ENCODE data around the gene MTUS2. TPM values are rescaled to one million over a fixed set of nuclear protein-coding genes. Genes with fewer than 3 reads are reported as not detected.
A peak's percentile ranks its signal among the peaks of the same experiment; 100 is the strongest.

MTUS2 gene
- total RNA-seq, 1 experiment from 2014 or later: 1.7 TPM

DNA sequence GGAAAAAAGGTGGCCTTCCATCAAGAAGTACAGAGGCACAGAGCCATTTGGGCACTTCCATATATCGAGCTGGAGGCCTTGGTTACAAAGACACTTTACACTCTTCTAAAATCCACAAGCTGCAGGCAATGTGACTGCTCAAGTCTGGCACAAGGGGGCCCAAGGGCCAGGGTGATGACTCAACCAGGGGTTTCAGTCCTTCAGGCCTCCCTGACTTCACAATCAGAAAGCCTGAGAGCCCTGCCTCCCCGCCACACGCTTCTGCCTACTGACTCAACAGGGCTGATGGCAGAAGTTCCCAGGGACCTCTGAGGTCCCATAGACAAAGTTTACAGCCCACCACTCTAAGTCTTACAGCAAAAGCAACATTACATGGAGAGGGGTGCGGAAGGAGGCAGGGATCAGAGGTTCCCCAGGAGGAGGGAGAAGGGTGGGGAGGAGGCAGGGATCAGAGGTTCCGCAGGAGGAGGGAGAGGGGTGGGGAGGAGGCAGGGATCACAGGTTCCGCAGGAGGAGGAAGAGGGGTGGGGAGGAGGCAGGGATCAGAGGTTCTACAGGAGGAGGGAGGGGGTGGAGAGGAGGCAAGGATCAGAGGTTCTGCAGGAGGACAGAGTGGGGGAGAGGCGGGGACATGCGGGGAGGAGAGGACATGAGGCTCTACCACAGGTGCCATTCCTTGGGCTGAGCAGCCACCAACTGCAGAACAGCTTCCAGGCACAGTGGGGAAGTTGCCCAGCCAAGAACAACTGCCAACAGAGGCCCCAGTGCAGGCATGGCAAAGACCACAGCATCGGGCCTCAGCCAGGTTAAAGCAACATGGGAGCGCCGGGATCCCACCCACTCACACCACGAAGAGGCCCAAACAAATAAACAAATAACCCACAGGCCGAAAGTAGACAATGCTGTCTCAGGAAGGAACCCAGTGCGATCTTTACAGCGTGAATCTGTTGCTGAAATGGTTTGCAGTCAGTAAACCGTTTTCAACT is 723.4 kb downstream of the MTUS2 start:
- H3K4me3 ChIP-seq (ENCODE audit: low read depth, low read length): no peak overlapping the region
- Mint-ChIP-seq H3K27me3 (ENCODE audit: insufficient read depth, unreplicated experiment) (no peaks in the 10 kb centered on the region), H3K4me1 (ENCODE audit: low read depth, unreplicated experiment) (peaks cover 6% of the 10 kb centered on the region), H3K27ac (ENCODE audit: unreplicated experiment) (no peak overlapping the region), H3K9me3 (ENCODE audit: unreplicated experiment) (no peaks in the 10 kb centered on the region), H3K36me3 (ENCODE audit: insufficient read depth, unreplicated experiment) (peaks cover 73% of the 10 kb centered on the region), H3K4me3 (ENCODE audit: unreplicated experiment) (no peak overlapping the region)
- no TSS peak for BruUV-seq (replicated peaks)
- TF ChIP-seq, protein P1, sequence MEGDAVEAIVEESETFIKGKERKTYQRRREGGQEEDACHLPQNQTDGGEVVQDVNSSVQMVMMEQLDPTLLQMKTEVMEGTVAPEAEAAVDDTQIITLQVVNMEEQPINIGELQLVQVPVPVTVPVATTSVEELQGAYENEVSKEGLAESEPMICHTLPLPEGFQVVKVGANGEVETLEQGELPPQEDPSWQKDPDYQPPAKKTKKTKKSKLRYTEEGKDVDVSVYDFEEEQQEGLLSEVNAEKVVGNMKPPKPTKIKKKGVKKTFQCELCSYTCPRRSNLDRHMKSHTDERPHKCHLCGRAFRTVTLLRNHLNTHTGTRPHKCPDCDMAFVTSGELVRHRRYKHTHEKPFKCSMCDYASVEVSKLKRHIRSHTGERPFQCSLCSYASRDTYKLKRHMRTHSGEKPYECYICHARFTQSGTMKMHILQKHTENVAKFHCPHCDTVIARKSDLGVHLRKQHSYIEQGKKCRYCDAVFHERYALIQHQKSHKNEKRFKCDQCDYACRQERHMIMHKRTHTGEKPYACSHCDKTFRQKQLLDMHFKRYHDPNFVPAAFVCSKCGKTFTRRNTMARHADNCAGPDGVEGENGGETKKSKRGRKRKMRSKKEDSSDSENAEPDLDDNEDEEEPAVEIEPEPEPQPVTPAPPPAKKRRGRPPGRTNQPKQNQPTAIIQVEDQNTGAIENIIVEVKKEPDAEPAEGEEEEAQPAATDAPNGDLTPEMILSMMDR (IDR thresholded peaks at IDR 0.05; ENCODE audit: insufficient read depth in 1 of 2, low read depth in 1 of 2, low read length in 1 of 2, severe bottlenecking in 1 of 2, unreplicated experiment in 1 of 2): peak in 1 of 2 experiments; percentile 12
- ChIA-PET CTCF (no interaction called here), POLR2A (no interaction called here)
- DNase-seq: peak in 1 of 2 experiments; percentile 14
- intact Hi-C loops (cut with micrococcal nuclease; ENCODE audit: unreplicated experiment): no loop called here
- no peaks in the 10 kb centered on the region for H3K4me1 ChIP-seq
- no peaks in the 10 kb centered on the region for H3K9me3 ChIP-seq
- H3K36me3 ChIP-seq (ENCODE audit: control insufficient read depth, insufficient read depth, low read length): no peaks in the 10 kb centered on the region
- H3K27me3 ChIP-seq (replicated peaks; ENCODE audit: control insufficient read depth, insufficient read depth, low read length): no peaks in the 10 kb centered on the region

DNA sequence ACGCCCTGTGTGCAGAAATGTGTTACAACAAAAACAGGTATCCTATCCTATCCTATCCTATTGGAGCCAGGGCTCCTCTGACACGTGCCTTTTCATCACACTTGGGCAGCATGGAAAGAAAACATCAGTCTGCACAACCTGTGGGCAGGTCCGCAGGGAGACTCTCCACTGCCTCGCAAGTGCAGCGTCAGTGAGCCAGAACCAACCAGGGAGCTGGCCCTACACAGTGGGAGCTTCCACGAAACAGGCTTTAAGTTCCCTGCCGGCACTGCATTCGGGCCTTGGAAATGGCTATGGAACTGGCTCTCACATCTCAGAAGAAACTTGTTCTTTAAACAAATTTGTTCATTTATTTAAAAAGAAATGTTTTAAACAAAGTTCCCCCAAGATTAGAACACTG is 725.8 kb downstream of the MTUS2 start:
- no peaks in the 10 kb centered on the region for H3K27me3 Mint-ChIP-seq (ENCODE audit: insufficient read depth, unreplicated experiment)
- H3K36me3 Mint-ChIP-seq (ENCODE audit: insufficient read depth, unreplicated experiment): peaks cover 84% of the 10 kb centered on the region

DNA sequence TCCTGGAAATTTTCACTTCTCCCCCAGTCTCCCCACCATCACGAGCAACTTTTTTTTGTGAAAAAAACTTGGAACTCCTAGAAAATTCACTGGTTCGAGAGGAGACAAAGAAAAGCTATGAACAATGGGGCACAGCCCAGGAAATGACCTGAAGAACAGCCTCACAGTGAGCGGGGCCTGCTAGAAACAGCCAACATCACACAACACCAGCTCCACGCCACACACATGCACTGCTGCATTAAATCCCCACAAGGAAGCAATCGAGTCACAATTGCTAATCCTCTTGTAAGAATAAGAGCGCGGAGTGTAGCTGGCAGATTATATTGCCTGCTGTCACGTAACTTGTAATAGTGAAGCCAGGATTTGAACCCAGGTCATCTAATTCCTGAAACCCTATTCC is 726.5 kb downstream of the MTUS2 start:
- BruUV-seq (replicated peaks): no TSS peak
- POLR2A ChIA-PET: no interaction called here
- no peaks in the 10 kb centered on the region for H3K36me3 ChIP-seq (ENCODE audit: control insufficient read depth, insufficient read depth, low read length)
- H3K4me1 Mint-ChIP-seq (ENCODE audit: low read depth, unreplicated experiment): peaks cover 6% of the 10 kb centered on the region
- H3K9me3 Mint-ChIP-seq (ENCODE audit: unreplicated experiment): no peaks in the 10 kb centered on the region
- TF ChIP-seq, protein P1 (IDR thresholded peaks at IDR 0.05; ENCODE audit: insufficient read depth in 1 of 2, low read depth in 1 of 2, low read length in 1 of 2, severe bottlenecking in 1 of 2, unreplicated experiment in 1 of 2): no peak
- no peak overlapping the region for H3K4me3 Mint-ChIP-seq (ENCODE audit: unreplicated experiment)
- no peak overlapping the region for H3K4me3 ChIP-seq (ENCODE audit: low read depth, low read length)
- CTCF ChIA-PET: no interaction called here
- peaks cover 88% of the 10 kb centered on the region for H3K36me3 Mint-ChIP-seq (ENCODE audit: insufficient read depth, unreplicated experiment)
- DNase-seq: no peak
- H3K27me3 Mint-ChIP-seq (ENCODE audit: insufficient read depth, unreplicated experiment): no peaks in the 10 kb centered on the region
- H3K27ac Mint-ChIP-seq (ENCODE audit: unreplicated experiment): no peak overlapping the region
- H3K4me1 ChIP-seq: no peaks in the 10 kb centered on the region
- H3K27me3 ChIP-seq (replicated peaks; ENCODE audit: control insufficient read depth, insufficient read depth, low read length): no peaks in the 10 kb centered on the region
- intact Hi-C loops (cut with micrococcal nuclease; ENCODE audit: unreplicated experiment): no loop called here
- no peaks in the 10 kb centered on the region for H3K9me3 ChIP-seq

More for the DNA sequence above, 725.8 kb downstream of the MTUS2 start:
- Histone ChIP-seq H3K9me3 (no peaks in the 10 kb centered on the region), H3K27me3 (replicated peaks; ENCODE audit: control insufficient read depth, insufficient read depth, low read length) (no peaks in the 10 kb centered on the region), H3K4me3 (ENCODE audit: low read depth, low read length) (no peak overlapping the region), H3K36me3 (ENCODE audit: control insufficient read depth, insufficient read depth, low read length) (no peaks in the 10 kb centered on the region), H3K4me1 (no peaks in the 10 kb centered on the region)
- H3K4me1 Mint-ChIP-seq (ENCODE audit: low read depth, unreplicated experiment): peaks cover 6% of the 10 kb centered on the region
- no peak overlapping the region for H3K27ac Mint-ChIP-seq (ENCODE audit: unreplicated experiment)
- ChIA-PET CTCF (no interaction called here), POLR2A (no interaction called here)
- no peak overlapping the region for H3K4me3 Mint-ChIP-seq (ENCODE audit: unreplicated experiment)
- intact Hi-C loops (cut with micrococcal nuclease; ENCODE audit: unreplicated experiment): no loop called here
- TF ChIP-seq, protein P1 (IDR thresholded peaks at IDR 0.05; ENCODE audit: insufficient read depth in 1 of 2, low read depth in 1 of 2, low read length in 1 of 2, severe bottlenecking in 1 of 2, unreplicated experiment in 1 of 2): no peak
- no peaks in the 10 kb centered on the region for H3K9me3 Mint-ChIP-seq (ENCODE audit: unreplicated experiment)
- BruUV-seq (replicated peaks): no TSS peak
- DNase-seq: no peak
